ENCODE results near the gene HSPA14. TPM values are rescaled to one million over a fixed set of nuclear protein-coding genes. Genes with fewer than 3 reads are reported as not detected.

The HSPA14 gene
- total RNA-seq, 1 donor from 2014 or later: 9.9 TPM

GRCh38 chr10:14823966-14824365, 14.1 kb upstream of the HSPA14 start:
- Mint-ChIP-seq H3K9me3 (ENCODE audit: unreplicated experiment) (no peaks in the 10 kb centered on the region), H3K4me1 (ENCODE audit: unreplicated experiment) (peaks cover 15% of the 10 kb centered on the region), H3K4me3 (ENCODE audit: unreplicated experiment) (no peak overlapping the region), H3K27ac (ENCODE audit: unreplicated experiment) (no peak overlapping the region), H3K27me3 (ENCODE audit: unreplicated experiment) (peaks cover 9% of the 10 kb centered on the region), H3K36me3 (ENCODE audit: unreplicated experiment) (no peaks in the 10 kb centered on the region)
- no peak for TF ChIP-seq CTCF (IDR thresholded peaks at IDR 0.05)
- DNase-seq (ENCODE audit: extremely low spot score, unreplicated experiment): no peak

- no peak for DNase-seq (ENCODE audit: extremely low spot score, unreplicated experiment)
- Mint-ChIP-seq H3K27me3 (ENCODE audit: unreplicated experiment) (peaks cover 9% of the 10 kb centered on the region), H3K4me3 (ENCODE audit: unreplicated experiment) (no peak overlapping the region), H3K9me3 (ENCODE audit: unreplicated experiment) (no peaks in the 10 kb centered on the region), H3K36me3 (ENCODE audit: unreplicated experiment) (no peaks in the 10 kb centered on the region), H3K4me1 (ENCODE audit: unreplicated experiment) (peaks cover 9% of the 10 kb centered on the region), H3K27ac (ENCODE audit: unreplicated experiment) (no peak overlapping the region)
- TF ChIP-seq CTCF (IDR thresholded peaks at IDR 0.05): no peak
These were observed 11.9 kb upstream of the HSPA14 start for GRCh38 chr10:14826076-14826829.

GRCh38 chr10:14833106-14833505, 5.0 kb upstream of the HSPA14 start:
- Mint-ChIP-seq H3K36me3 (ENCODE audit: unreplicated experiment) (peaks cover 8% of the 10 kb centered on the region), H3K27ac (ENCODE audit: unreplicated experiment) (no peak overlapping the region), H3K4me1 (ENCODE audit: unreplicated experiment) (peaks cover 11% of the 10 kb centered on the region), H3K4me3 (ENCODE audit: unreplicated experiment) (no peak overlapping the region), H3K27me3 (ENCODE audit: unreplicated experiment) (no peaks in the 10 kb centered on the region), H3K9me3 (ENCODE audit: unreplicated experiment) (no peaks in the 10 kb centered on the region)
- TF ChIP-seq CTCF (IDR thresholded peaks at IDR 0.05): no peak
- DNase-seq (ENCODE audit: extremely low spot score, unreplicated experiment): no peak

GRCh38 chr10:14836208-14836607, 1.9 kb upstream of the HSPA14 start:
- no peak for TF ChIP-seq CTCF (IDR thresholded peaks at IDR 0.05)
- H3K27ac Mint-ChIP-seq (ENCODE audit: unreplicated experiment): no peak overlapping the region
- peaks cover 9% of the 10 kb centered on the region for H3K36me3 Mint-ChIP-seq (ENCODE audit: unreplicated experiment)
- peaks cover 24% of the 10 kb centered on the region for H3K4me1 Mint-ChIP-seq (ENCODE audit: unreplicated experiment)
- DNase-seq (ENCODE audit: extremely low spot score, unreplicated experiment): no peak
- no peaks in the 10 kb centered on the region for H3K27me3 Mint-ChIP-seq (ENCODE audit: unreplicated experiment)
- no peaks in the 10 kb centered on the region for H3K9me3 Mint-ChIP-seq (ENCODE audit: unreplicated experiment)
- no peak overlapping the region for H3K4me3 Mint-ChIP-seq (ENCODE audit: unreplicated experiment)

- H3K4me1 Mint-ChIP-seq (ENCODE audit: unreplicated experiment): peaks cover 24% of the 10 kb centered on the region
- peaks cover 14% of the 10 kb centered on the region for H3K36me3 Mint-ChIP-seq (ENCODE audit: unreplicated experiment)
- peak overlapping the region; percentile 94 for H3K27ac Mint-ChIP-seq (ENCODE audit: unreplicated experiment)
- no peaks in the 10 kb centered on the region for H3K9me3 Mint-ChIP-seq (ENCODE audit: unreplicated experiment)
- H3K27me3 Mint-ChIP-seq (ENCODE audit: unreplicated experiment): no peaks in the 10 kb centered on the region
- peak overlapping the region; percentile 93 for H3K4me3 Mint-ChIP-seq (ENCODE audit: unreplicated experiment)
- no peak for DNase-seq (ENCODE audit: extremely low spot score, unreplicated experiment)
- no peak for TF ChIP-seq CTCF (IDR thresholded peaks at IDR 0.05)
These were observed 926 bp upstream of the HSPA14 start for GRCh38 chr10:14837003-14837756.

All from osteocyte (in vitro differentiated cells).